ENCODE measurements around the gene ZBTB48. TPM values are rescaled to one million over a fixed set of nuclear protein-coding genes. Genes with fewer than 3 reads are reported as not detected.
A peak's percentile ranks its signal among the peaks of the same experiment; 100 is the strongest.
"Not testable (repeated sequence)": the region's sequence is repeated elsewhere in the genome, so short reads cannot be mapped to it uniquely, and the experiment has no call there.

Gene ZBTB48
- polyA plus RNA-seq, 1 of the 3 experiments (the other 2 are of a cell fraction), result 31.2 TPM

DNA sequence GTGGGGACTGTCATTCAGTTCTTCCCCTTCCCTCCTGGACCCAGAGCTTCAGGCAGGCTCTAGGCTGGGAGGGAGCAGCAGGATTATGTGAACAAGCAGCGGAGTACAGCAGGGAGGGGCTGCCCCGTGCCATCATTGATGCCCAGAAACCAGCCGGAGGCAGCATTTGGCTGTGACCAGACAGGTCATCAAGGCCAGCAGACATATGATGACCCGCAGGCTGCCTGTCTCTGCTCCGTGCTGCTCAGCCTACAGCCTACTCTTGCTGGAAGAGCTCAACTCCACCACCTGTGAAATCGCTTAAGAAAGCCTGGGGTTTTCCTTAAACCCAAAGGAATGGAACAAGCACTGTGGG is 18.0 kb downstream of the ZBTB48 start:
- Histone ChIP-seq H3F3A (replicated peaks; ENCODE audit: insufficient read depth) (no peaks in the 10 kb centered on the region), H3K79me2 (ENCODE audit: insufficient read depth) (peaks cover 59% of the 10 kb centered on the region), H4K20me1 (ENCODE audit: insufficient read depth) (peaks cover 24% of the 10 kb centered on the region; the same call in 1 of the 2 replicates), H3K9ac (no peak overlapping the region), H3K27me3 (ENCODE audit: insufficient read depth) (no peaks in the 10 kb centered on the region), H3K9me2 (no peaks in the 10 kb centered on the region), H3K9me3 (no peaks in the 10 kb centered on the region), H3K27ac (ENCODE audit: low read depth in 2 of 2, low read length in 1 of 2) (no peak overlapping the region), H3K4me2 (no peak overlapping the region), H2AFZ (ENCODE audit: low read depth) (no peak overlapping the region), H3K36me3 (replicated peaks in 1 of 2; ENCODE audit: control insufficient read depth in 1 of 2, insufficient read depth in 2 of 2, low read length in 1 of 2) (peaks cover 4 to 34% of the 10 kb centered on the region in 2 experiments), H3K4me3 (ENCODE audit: low read depth in 2 of 2, low read length in 1 of 2) (no peak overlapping the region), H3K4me1 (ENCODE audit: control insufficient read depth in 1 of 2, insufficient read depth in 2 of 2, low read depth in 1 of 2, low read length in 1 of 2) (peaks cover 0 to 26% of the 10 kb centered on the region in 2 experiments; a peak in 1 of 4 replicates)
- 100% methylated on average over 2 of the region's 6 CpGs for WGBS (ENCODE audit: low lambda C conversion rate)
- TF ChIP-seq NRF1 (IDR thresholded peaks at IDR 0.05; ENCODE audit: low read depth, low read length), result no peak
- TF ChIP-seq PBX3 (IDR thresholded peaks at IDR 0.05), result no peak
- TF ChIP-seq FOXJ3 (CRISPR knock-in tag; IDR thresholded peaks at IDR 0.05), result no peak
- TF ChIP-seq TCF12 (IDR thresholded peaks at IDR 0.05), result no peak
- TF ChIP-seq RXRA (IDR thresholded peaks at IDR 0.05; ENCODE audit: borderline replicate concordance, low read depth), result no peak
- no peak for TF ChIP-seq YY1 (IDR thresholded peaks at IDR 0.05; ENCODE audit: low read depth)
- no peak for TF ChIP-seq CHD2 (IDR thresholded peaks at IDR 0.05; ENCODE audit: low read length, partially characterized antibody)
- TF ChIP-seq IRF3 (IDR thresholded peaks at IDR 0.05; ENCODE audit: low read depth, low read length), result no peak
- TF ChIP-seq FOSL2 (IDR thresholded peaks at IDR 0.05; ENCODE audit: borderline replicate concordance, low read depth), result no peak
- ChIA-PET CTCF (no interaction called here), POLR2A (no interaction called here)
- no peak for DNase-seq

- H3F3A ChIP-seq (replicated peaks; ENCODE audit: insufficient read depth), result peaks cover 12% of the 10 kb centered on the region
- H3K79me2 ChIP-seq (ENCODE audit: insufficient read depth), result peaks cover 59% of the 10 kb centered on the region
- POLR2A ChIA-PET, result no interaction called here
- no peak overlapping the region for H3K9ac ChIP-seq
- H4K20me1 ChIP-seq (ENCODE audit: insufficient read depth), result peaks cover 24% of the 10 kb centered on the region; the same call in 1 of the 2 replicates
- H2AFZ ChIP-seq (ENCODE audit: low read depth), result no peak overlapping the region
- no peak for TF ChIP-seq FOXJ3 (CRISPR knock-in tag; IDR thresholded peaks at IDR 0.05)
- no peak for TF ChIP-seq NRF1 (IDR thresholded peaks at IDR 0.05; ENCODE audit: low read depth, low read length)
- TF ChIP-seq RXRA (IDR thresholded peaks at IDR 0.05; ENCODE audit: borderline replicate concordance, low read depth), result no peak
- no peak for TF ChIP-seq EP300 (IDR thresholded peaks at IDR 0.05; ENCODE audit: borderline replicate concordance in 1 of 2, low read depth in 1 of 2, low read length in 1 of 2)
- TF ChIP-seq, protein P1, sequence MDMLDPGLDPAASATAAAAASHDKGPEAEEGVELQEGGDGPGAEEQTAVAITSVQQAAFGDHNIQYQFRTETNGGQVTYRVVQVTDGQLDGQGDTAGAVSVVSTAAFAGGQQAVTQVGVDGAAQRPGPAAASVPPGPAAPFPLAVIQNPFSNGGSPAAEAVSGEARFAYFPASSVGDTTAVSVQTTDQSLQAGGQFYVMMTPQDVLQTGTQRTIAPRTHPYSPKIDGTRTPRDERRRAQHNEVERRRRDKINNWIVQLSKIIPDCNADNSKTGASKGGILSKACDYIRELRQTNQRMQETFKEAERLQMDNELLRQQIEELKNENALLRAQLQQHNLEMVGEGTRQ (IDR thresholded peaks at IDR 0.05; ENCODE audit: borderline replicate concordance, low read depth, low read length), result no peak
- TF ChIP-seq SIN3A (IDR thresholded peaks at IDR 0.05; ENCODE audit: borderline replicate concordance, low read depth, low read length), result no peak
- H3K27me3 ChIP-seq (ENCODE audit: insufficient read depth), result no peaks in the 10 kb centered on the region
- peak overlapping the region; percentile 28; the same call in 1 of the 2 replicates for H3K4me2 ChIP-seq
- no peak overlapping the region for H3K27ac ChIP-seq (ENCODE audit: low read depth in 2 of 2, low read length in 1 of 2)
- 96% methylated on average over 20 of the region's 31 CpGs for WGBS (ENCODE audit: low lambda C conversion rate)
- H3K9me2 ChIP-seq, result no peaks in the 10 kb centered on the region
- CTCF ChIA-PET, result interaction anchor here (1.1 to 1.3 kb wide), 2 partner anchors 19 to 45 kb away, joined by 4 read pairs; partner anchors contain the start of gene NOL9
- H3K36me3 ChIP-seq (replicated peaks in 1 of 2; ENCODE audit: control insufficient read depth in 1 of 2, insufficient read depth in 2 of 2, low read length in 1 of 2), result peaks cover 4 to 22% of the 10 kb centered on the region in 2 experiments
- DNase-seq, result no peak
- H3K4me1 ChIP-seq (ENCODE audit: control insufficient read depth in 1 of 2, insufficient read depth in 2 of 2, low read depth in 1 of 2, low read length in 1 of 2), result peaks cover 10 to 26% of the 10 kb centered on the region in 2 experiments; a peak in 2 of 4 replicates
- H3K4me3 ChIP-seq (ENCODE audit: low read depth in 2 of 2, low read length in 1 of 2), result no peak overlapping the region
- H3K9me3 ChIP-seq, result no peaks in the 10 kb centered on the region
Observed at GRCh38 chr1:6599141-6599975, 19.6 kb downstream of the ZBTB48 start.

GRCh38 chr1:6599991-6600390 is 20.2 kb downstream of the ZBTB48 start:
- Histone ChIP-seq H4K20me1 (ENCODE audit: insufficient read depth) (peaks cover 24% of the 10 kb centered on the region; the same call in 1 of the 2 replicates), H3K36me3 (replicated peaks in 1 of 2; ENCODE audit: control insufficient read depth in 1 of 2, insufficient read depth in 2 of 2, low read length in 1 of 2) (peaks cover 4 to 22% of the 10 kb centered on the region in 2 experiments), H3F3A (replicated peaks; ENCODE audit: insufficient read depth) (peaks cover 14% of the 10 kb centered on the region), H3K4me3 (ENCODE audit: low read depth in 2 of 2, low read length in 1 of 2) (peak overlapping the region; percentile 73 to 76; a peak in 3 of 4 replicates), H3K9ac (peak overlapping the region; percentile 80; the same call in 1 of the 2 replicates), H3K4me2 (peak overlapping the region; percentile 97), H3K79me2 (ENCODE audit: insufficient read depth) (peaks cover 59% of the 10 kb centered on the region), H3K4me1 (ENCODE audit: control insufficient read depth in 1 of 2, insufficient read depth in 2 of 2, low read depth in 1 of 2, low read length in 1 of 2) (peaks cover 10 to 26% of the 10 kb centered on the region in 2 experiments; a peak in 2 of 4 replicates)
- 91% methylated on average over 8 of the region's 8 CpGs for WGBS (ENCODE audit: low lambda C conversion rate)
- H3K27ac ChIP-seq (ENCODE audit: low read depth in 2 of 2, low read length in 1 of 2); H3K9me2 ChIP-seq; H3K27me3 ChIP-seq (ENCODE audit: insufficient read depth); DNase-seq; POLR2A ChIA-PET; H2AFZ ChIP-seq (ENCODE audit: low read depth); H3K9me3 ChIP-seq: not testable (repeated sequence)
- CTCF ChIA-PET, result interaction anchor here (1.3 kb wide), 1 partner anchor 46 kb away, joined by 4 read pairs; the partner anchor contains the start of gene NOL9

Data from SK-N-SH (cell line).